ENCODE measurements around the gene BCL7B. TPM values are rescaled to one million over a fixed set of nuclear protein-coding genes. Genes with fewer than 3 reads are reported as not detected.

Gene BCL7B
- total RNA-seq, 3 donors from 2014 or later, result 59.3 to 112 (median 62.0) TPM

DNA sequence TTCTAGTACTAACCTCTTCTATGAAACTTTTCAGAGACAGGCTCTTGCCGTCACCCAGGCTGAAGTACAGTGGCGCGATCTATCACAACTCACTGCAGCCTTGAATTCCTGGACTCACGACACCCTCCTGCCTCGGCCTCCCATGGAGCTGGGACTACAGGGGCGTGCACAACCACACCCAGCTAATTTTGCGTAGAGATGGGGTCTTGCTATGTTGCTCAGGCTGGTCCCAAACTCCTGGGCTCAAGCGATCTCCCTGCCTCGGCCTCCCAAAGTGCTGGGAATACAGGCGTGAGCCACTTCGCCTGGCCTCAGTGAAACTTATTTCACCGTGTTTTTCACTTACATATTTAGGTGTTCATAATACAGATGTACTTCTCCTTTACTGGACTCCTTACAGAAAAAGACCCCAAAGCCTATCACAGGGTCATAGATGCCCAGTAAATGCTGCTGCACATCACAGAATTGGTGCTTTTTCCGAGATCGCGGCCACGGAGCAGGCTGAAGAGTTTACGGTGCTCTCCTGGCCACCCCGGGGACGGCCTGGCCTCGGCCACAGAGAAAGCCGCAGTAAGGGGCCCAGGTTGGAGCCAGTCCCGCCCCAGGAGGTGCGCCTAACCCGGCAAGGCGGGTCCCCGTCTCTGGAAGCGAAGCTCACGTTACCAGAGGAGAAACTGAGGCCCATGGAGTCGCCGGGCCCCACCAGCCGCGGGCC lies 20.3 kb upstream of the BCL7B start:
- intact Hi-C loops (cut with DNase I, micrococcal nuclease), result no loop called here
- TF ChIP-seq, protein P1, sequence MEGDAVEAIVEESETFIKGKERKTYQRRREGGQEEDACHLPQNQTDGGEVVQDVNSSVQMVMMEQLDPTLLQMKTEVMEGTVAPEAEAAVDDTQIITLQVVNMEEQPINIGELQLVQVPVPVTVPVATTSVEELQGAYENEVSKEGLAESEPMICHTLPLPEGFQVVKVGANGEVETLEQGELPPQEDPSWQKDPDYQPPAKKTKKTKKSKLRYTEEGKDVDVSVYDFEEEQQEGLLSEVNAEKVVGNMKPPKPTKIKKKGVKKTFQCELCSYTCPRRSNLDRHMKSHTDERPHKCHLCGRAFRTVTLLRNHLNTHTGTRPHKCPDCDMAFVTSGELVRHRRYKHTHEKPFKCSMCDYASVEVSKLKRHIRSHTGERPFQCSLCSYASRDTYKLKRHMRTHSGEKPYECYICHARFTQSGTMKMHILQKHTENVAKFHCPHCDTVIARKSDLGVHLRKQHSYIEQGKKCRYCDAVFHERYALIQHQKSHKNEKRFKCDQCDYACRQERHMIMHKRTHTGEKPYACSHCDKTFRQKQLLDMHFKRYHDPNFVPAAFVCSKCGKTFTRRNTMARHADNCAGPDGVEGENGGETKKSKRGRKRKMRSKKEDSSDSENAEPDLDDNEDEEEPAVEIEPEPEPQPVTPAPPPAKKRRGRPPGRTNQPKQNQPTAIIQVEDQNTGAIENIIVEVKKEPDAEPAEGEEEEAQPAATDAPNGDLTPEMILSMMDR (IDR thresholded peaks at IDR 0.05), result no peak
- no peaks in the 10 kb centered on the region for H3K36me3 ChIP-seq (ENCODE audit: low read depth)
- H3K4me1 ChIP-seq (ENCODE audit: low read depth), result peaks cover 14% of the 10 kb centered on the region
- peak overlapping the region; percentile 81 for H3K4me3 ChIP-seq
- H3K9me3 ChIP-seq, result no peaks in the 10 kb centered on the region
- peak; percentile 34 to 57 (median 45) for DNase-seq
- ATAC-seq, result peak; percentile 37

DNA sequence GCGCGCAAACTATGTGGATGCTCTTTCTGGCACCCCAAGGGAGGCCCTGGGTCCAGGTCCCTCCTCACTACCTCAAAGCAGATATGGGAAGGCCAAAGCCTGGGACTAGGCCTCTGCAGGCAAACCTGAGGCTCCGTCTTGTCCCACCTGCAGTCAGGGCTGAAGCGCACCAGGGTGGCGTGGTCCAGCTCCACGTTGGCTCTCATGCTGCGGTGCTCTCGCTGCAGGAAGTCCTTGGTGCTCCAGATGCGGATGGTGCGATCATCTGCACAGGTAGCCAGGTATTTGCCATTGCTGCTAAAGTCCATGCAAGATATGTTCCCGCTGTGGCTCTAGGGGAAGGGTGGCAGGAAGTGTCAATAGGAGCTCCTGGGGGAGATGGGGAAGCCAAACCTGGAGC lies 16.3 kb upstream of the BCL7B start:
- TF ChIP-seq, protein P1 (IDR thresholded peaks at IDR 0.05), result no peak
- peak in 1 of 3 donors; percentile 40 for DNase-seq
- Histone ChIP-seq H3K9me3 (no peaks in the 10 kb centered on the region), H3K4me1 (ENCODE audit: low read depth) (peaks cover 15% of the 10 kb centered on the region), H3K4me3 (no peak overlapping the region), H3K36me3 (ENCODE audit: low read depth) (peaks cover 17% of the 10 kb centered on the region)
- intact Hi-C loops (cut with DNase I, micrococcal nuclease), result no loop called here
- ATAC-seq, result no peak

DNA sequence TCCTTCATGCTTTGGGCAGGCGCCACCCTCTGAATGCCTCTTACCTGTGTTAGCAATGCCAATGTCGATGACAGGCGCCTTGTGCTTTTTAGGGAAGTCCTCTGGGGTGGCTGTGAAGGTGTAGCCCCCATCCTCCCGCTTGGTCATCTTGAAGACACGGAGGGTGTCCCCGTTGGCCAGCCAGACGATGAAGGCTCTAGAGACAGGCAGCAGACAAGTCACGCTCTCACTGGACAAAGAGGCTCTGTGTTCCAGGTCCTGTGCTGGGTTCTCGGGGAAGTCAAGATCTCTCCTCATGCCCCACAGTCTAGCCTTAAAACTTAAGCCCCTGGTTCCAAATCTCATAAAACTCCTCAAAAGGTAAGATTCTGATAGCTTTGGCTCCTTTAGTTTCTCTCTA lies 15.8 kb upstream of the BCL7B start:
- DNase-seq (peak in 1 of 3 donors; percentile 27), ATAC-seq (no peak)
- TF ChIP-seq, protein P1 (IDR thresholded peaks at IDR 0.05), result no peak
- peaks cover 17% of the 10 kb centered on the region for H3K36me3 ChIP-seq (ENCODE audit: low read depth)
- intact Hi-C loops (cut with DNase I, micrococcal nuclease), result no loop called here
- H3K9me3 ChIP-seq, result no peaks in the 10 kb centered on the region
- peaks cover 15% of the 10 kb centered on the region for H3K4me1 ChIP-seq (ENCODE audit: low read depth)
- H3K4me3 ChIP-seq, result no peak overlapping the region

DNA sequence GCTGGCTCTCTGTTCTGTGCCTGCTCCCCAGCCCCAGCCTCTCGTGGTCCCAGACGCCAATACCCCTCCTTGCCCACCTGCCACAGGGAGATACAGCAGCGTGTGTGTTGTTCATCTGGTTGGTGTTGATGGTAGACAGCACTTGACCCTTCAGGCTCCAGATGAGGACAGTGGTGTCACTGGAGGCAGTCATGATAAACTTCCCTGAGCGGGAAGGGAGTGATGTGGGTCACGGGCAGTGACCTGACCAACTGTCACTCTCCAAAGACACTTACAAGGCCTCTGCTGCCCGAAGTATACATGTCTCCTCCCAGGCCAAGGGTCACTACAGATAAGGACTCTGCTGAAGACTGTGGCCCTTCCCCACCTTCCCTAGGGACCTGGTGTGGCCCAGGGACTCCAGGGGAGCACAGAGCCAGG lies 15.3 kb upstream of the BCL7B start:
- TF ChIP-seq, protein P1 (IDR thresholded peaks at IDR 0.05), result no peak
- peaks cover 17% of the 10 kb centered on the region for H3K36me3 ChIP-seq (ENCODE audit: low read depth)

DNA sequence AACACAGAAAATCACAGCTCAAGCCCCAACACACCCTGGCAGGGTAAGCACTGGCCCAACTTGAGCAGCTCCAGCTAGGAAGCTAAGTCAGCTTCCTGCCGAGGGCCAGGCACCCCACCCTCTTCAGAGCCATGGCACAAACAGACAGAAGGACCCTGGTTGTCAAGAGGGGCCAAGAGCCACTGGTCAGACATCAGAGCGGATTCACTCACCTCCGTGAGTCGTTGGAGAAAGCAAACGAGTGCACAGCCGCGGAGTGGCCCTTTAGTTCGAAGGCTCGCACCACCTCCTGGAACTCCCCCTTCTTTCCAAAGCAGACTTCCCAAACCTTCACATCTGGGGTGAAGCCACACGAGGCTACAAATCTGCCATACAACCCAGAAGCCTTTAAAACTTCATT lies 13.5 kb upstream of the BCL7B start:
- ATAC-seq, result no peak
- intact Hi-C loops (cut with DNase I, micrococcal nuclease), result no loop called here
- TF ChIP-seq, protein P1 (IDR thresholded peaks at IDR 0.05), result no peak

More for the DNA sequence above, 15.3 kb upstream of the BCL7B start:
- Histone ChIP-seq H3K4me3 (no peak overlapping the region), H3K9me3 (no peaks in the 10 kb centered on the region), H3K4me1 (ENCODE audit: low read depth) (peaks cover 15% of the 10 kb centered on the region)
- intact Hi-C loops (cut with DNase I, micrococcal nuclease), result no loop called here
- peak; percentile 80 for ATAC-seq
- DNase-seq, result peak in 2 of 3 donors; percentile 35 to 42

More for the DNA sequence above, 13.5 kb upstream of the BCL7B start:
- Histone ChIP-seq H3K4me3 (no peak overlapping the region), H3K36me3 (ENCODE audit: low read depth) (peaks cover 17% of the 10 kb centered on the region), H3K4me1 (ENCODE audit: low read depth) (peaks cover 5% of the 10 kb centered on the region), H3K9me3 (no peaks in the 10 kb centered on the region)
- DNase-seq, result peak in 1 of 3 donors; percentile 34
